HG03175 (cell line): Measurements from ENCODE around the gene CIROP.
"Not testable (repeated sequence)": the region's sequence is repeated elsewhere in the genome, so short reads cannot be mapped to it uniquely, and the experiment has no call there.

Experiments used
- ATAC-seq: cut with Tn5 transposase; IDR thresholded peaks from one replicate; pipeline ENCODE4 v1.9.1; 2021; ENCODE audit warnings: mild to moderate bottlenecking, moderate library complexity; ENCODE audit not compliant: unreplicated experiment

CIROP gene

GRCh38 chr14:23114669-23115038 is 9.9 kb upstream of the CIROP start:
- no peak for ATAC-seq

- ATAC-seq: no peak
Measured at GRCh38 chr14:23114120-23114458, 9.3 kb upstream of the CIROP start.

GRCh38 chr14:23113431-23114119 is 8.8 kb upstream of the CIROP start:
- no peak for ATAC-seq

GRCh38 chr14:23112359-23113178 is 7.8 kb upstream of the CIROP start:
- no peak for ATAC-seq

- no peak for ATAC-seq
Measured at GRCh38 chr14:23110579-23111365, 6.0 kb upstream of the CIROP start.

- ATAC-seq: no peak
Measured at GRCh38 chr14:23109769-23110168, 5.0 kb upstream of the CIROP start.

- not testable (repeated sequence) for ATAC-seq
Measured at GRCh38 chr14:23108169-23108568, 3.4 kb upstream of the CIROP start.

GRCh38 chr14:23107620-23108019 is 2.8 kb upstream of the CIROP start:
- ATAC-seq: not testable (repeated sequence)

- ATAC-seq: no peak
Measured at GRCh38 chr14:23106747-23107045, 1.9 kb upstream of the CIROP start.

- no peak for ATAC-seq
Measured at GRCh38 chr14:23105348-23105824, 597 bp upstream of the CIROP start.

- no peak for ATAC-seq
Measured at GRCh38 chr14:23104070-23104590, 659 bp downstream of the CIROP start.

- ATAC-seq: no peak
Measured at GRCh38 chr14:23103581-23103980, 1.2 kb downstream of the CIROP start.

GRCh38 chr14:23102801-23103200 is 2.0 kb downstream of the CIROP start:
- ATAC-seq: no peak

GRCh38 chr14:23101986-23102625 is 2.7 kb downstream of the CIROP start:
- no peak for ATAC-seq

GRCh38 chr14:23101213-23101970 is 3.4 kb downstream of the CIROP start:
- no peak for ATAC-seq

GRCh38 chr14:23099212-23099861 is 5.5 kb downstream of the CIROP start:
- ATAC-seq: no peak

- ATAC-seq: no peak
Measured at GRCh38 chr14:23097786-23098185, 7.0 kb downstream of the CIROP start.

- ATAC-seq: peak; percentile 94
Measured at GRCh38 chr14:23095196-23096108, 9.3 kb downstream of the CIROP start, which contains the start of gene C14orf119. Gene C14orf119, plus strand, starts transcription at chr14:23095505. Its CDS starts 2,154 bp downstream, at chr14:23097659.
